Breast epithelium (tissue), 4 donors: ENCODE data around the gene ANKRD53. TPM values are rescaled to one million over a fixed set of nuclear protein-coding genes. Genes with fewer than 3 reads are reported as not detected.
"Not testable (repeated sequence)": the region's sequence is repeated elsewhere in the genome, so short reads cannot be mapped to it uniquely, and the experiment has no call there.

Experiments used
- DNase-seq, 2 donors: peaks; one replicate each; pipeline ENCODE4 v3.0.0-alpha.2; 2019; ENCODE audit warnings: low spot score in 2 of 2
- H3K27ac ChIP-seq, 2 donors: fragments of 200-600 bp; sonication (generic) in 1 of 2; one replicate each; pipeline ENCODE4 v1.5.1; 2016 to 2019; ENCODE audit warnings: mild to moderate bottlenecking in 1 of 2
- H3K27me3 ChIP-seq, 2 donors: fragments of 200-600 bp; sonication (generic) in 1 of 2; one replicate each; pipeline versions ENCODE4 v1.5.1 to v1.6.0; 2017 to 2019; ENCODE audit warnings: control low read depth in 1 of 2, mild to moderate bottlenecking in 1 of 2
- H3K36me3 ChIP-seq: fragments of 200-600 bp; one replicate; pipeline ENCODE4 v1.5.1; 2019
- H3K4me1 ChIP-seq, 2 donors: fragments of 200-600 bp; sonication (generic); one replicate each; pipeline ENCODE4 v1.5.1; 2016 to 2019; ENCODE audit warnings: control low read depth in 1 of 2
- H3K4me3 ChIP-seq, 3 donors: fragments of 200-600 bp; sonication (generic); 1 replicate in 2 of 3; 2 replicates in 1 of 3; pipeline ENCODE4 v1.5.1; 2016 to 2019; ENCODE audit warnings: mild to moderate bottlenecking in 3 of 3, moderate library complexity in 2 of 3
- H3K9me3 ChIP-seq, 2 donors: fragments of 200-600 bp; sonication (generic) in 1 of 2; one replicate each; pipeline ENCODE4 v1.5.1; 2016 to 2019; ENCODE audit warnings: control low read depth in 1 of 2
- POLR2A ChIP-seq: fragments of 450-650 bp; IDR thresholded peaks from one replicate; pipeline ENCODE4 v1.6.1; 2016; ENCODE audit warnings: antibody characterized with exemption, mild to moderate bottlenecking, moderate library complexity
- POLR2AphosphoS5 ChIP-seq, 3 donors: sonication (generic); formaldehyde crosslinking; IDR thresholded peaks; one replicate each; pipeline ENCODE4 v1.6.1; 2017; ENCODE audit warnings: antibody characterized with exemption in 3 of 3
- intact Hi-C: fragments of 100-400 bp; cut with DNase I; formaldehyde crosslinking; loops from one replicate; pipeline ENCODE4 v1.15.1; 2023; ENCODE audit warnings: low total_unique reads
- total RNA-seq, 3 donors: library from RNA; depleted of rRNA; stranded (reverse); fragments of >200 nt; gene quantifications; one replicate each; pipeline ENCODE4 v1.1.0, GENCODE V29; 2016
- TF ChIP-seq, protein P1 (sequence below), 3 donors: fragments of 450-650 bp; IDR thresholded peaks; one replicate each; pipeline ENCODE4 v1.5.1; 2016 to 2017; ENCODE audit warnings: antibody characterized with exemption in 3 of 3, mild to moderate bottlenecking in 3 of 3, moderate library complexity in 3 of 3

Gene ANKRD53
- total RNA-seq, 3 donors from 2014 or later: 2.8 to 4.9 (median 3.2) TPM

DNA sequence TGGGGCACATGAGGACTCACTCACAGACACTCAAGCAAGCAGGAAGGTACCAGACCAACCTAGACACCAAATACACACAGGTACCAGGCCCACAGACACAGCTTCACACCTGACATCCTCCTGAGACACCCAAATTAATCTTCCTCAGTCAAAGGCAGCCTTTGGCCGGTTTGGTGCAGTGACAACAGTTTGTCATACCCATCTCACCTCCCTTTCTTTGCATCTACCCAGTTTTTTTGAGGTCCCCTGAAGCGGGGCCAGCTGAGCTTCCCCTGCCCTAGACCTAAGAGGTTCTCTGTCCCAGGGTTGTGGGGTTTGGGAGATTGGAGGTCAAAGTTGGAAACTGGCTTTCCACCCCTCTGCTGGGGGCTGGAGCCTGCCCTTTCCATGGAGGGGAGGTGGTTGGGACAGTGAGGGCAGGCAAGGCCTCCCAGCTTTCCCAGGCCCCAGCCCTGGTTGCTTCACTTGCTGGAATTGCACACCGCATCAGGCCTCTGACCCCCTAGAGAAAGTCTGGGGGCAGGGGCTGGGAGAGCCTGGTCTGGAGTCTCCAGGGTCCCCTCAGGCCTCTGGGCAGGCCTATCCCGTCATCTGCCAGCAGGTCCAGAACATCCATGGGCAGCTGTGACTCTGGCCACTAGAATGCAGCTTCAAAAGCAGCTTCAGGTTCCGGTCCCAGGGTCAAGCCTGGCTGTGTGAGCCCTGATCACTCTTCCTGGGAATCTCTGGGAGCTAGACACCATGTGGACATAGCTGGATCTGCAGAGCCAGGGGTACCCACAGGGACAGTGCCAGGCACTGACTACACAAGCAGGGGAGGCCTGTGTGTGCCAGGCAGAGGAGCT lies 28.7 kb downstream of the ANKRD53 start:
- peaks cover 0 to 3% of the 10 kb centered on the region in 2 donors for H3K27me3 ChIP-seq
- H3K36me3 ChIP-seq: no peaks in the 10 kb centered on the region
- intact Hi-C loops: no loop called here
- H3K4me3 ChIP-seq: no peak overlapping the region
- TF ChIP-seq, protein P1, sequence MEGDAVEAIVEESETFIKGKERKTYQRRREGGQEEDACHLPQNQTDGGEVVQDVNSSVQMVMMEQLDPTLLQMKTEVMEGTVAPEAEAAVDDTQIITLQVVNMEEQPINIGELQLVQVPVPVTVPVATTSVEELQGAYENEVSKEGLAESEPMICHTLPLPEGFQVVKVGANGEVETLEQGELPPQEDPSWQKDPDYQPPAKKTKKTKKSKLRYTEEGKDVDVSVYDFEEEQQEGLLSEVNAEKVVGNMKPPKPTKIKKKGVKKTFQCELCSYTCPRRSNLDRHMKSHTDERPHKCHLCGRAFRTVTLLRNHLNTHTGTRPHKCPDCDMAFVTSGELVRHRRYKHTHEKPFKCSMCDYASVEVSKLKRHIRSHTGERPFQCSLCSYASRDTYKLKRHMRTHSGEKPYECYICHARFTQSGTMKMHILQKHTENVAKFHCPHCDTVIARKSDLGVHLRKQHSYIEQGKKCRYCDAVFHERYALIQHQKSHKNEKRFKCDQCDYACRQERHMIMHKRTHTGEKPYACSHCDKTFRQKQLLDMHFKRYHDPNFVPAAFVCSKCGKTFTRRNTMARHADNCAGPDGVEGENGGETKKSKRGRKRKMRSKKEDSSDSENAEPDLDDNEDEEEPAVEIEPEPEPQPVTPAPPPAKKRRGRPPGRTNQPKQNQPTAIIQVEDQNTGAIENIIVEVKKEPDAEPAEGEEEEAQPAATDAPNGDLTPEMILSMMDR (IDR thresholded peaks at IDR 0.05): no peak
- TF ChIP-seq POLR2AphosphoS5 (IDR thresholded peaks at IDR 0.05) (no peak), POLR2A (no peak)
- H3K27ac ChIP-seq: no peak overlapping the region
- no peak for DNase-seq
- H3K9me3 ChIP-seq: no peaks in the 10 kb centered on the region
- no peaks in the 10 kb centered on the region for H3K4me1 ChIP-seq

GRCh38 chr2:71008342-71008741 lies 29.9 kb downstream of the ANKRD53 start:
- Histone ChIP-seq H3K4me1 (no peaks in the 10 kb centered on the region), H3K9me3 (no peaks in the 10 kb centered on the region), H3K4me3 (no peak overlapping the region), H3K36me3 (no peaks in the 10 kb centered on the region), H3K27ac (no peak overlapping the region), H3K27me3 (peaks cover 0 to 10% of the 10 kb centered on the region in 2 donors)
- no peak for TF ChIP-seq POLR2AphosphoS5 (IDR thresholded peaks at IDR 0.05)
- no peak for TF ChIP-seq POLR2A
- TF ChIP-seq, protein P1 (IDR thresholded peaks at IDR 0.05): no peak
- intact Hi-C loops: no loop called here
- DNase-seq: no peak

- H3K27me3 ChIP-seq, H3K4me1 ChIP-seq, DNase-seq, H3K9me3 ChIP-seq, intact Hi-C loops, H3K27ac ChIP-seq, H3K4me3 ChIP-seq, H3K36me3 ChIP-seq: not testable (repeated sequence)
These were observed 33.4 kb downstream of the ANKRD53 start for GRCh38 chr2:71011786-71012185.

DNA sequence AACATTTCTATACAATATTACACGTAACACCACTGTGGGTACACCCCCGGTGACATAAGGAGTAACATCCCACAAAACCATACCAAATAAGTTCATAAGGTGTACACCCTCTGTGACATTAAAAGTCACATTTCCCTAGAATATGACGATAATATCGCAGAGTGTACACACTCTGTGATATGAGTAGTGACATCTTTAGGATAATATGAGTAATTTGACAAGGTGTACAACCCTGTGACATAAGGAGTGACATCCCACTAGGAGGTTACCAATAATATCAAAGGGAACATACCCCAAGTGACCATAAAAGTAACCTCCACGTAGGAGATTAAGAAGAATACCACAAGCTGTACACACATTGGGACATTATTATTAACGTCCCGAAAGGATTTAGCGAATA lies 40.2 kb downstream of the ANKRD53 start:
- H3K27ac ChIP-seq: no peak overlapping the region
- no peak for TF ChIP-seq POLR2AphosphoS5 (IDR thresholded peaks at IDR 0.05)
- no peak for TF ChIP-seq POLR2A
- TF ChIP-seq, protein P1 (IDR thresholded peaks at IDR 0.05): no peak
- no peaks in the 10 kb centered on the region for H3K9me3 ChIP-seq
- H3K36me3 ChIP-seq: no peaks in the 10 kb centered on the region
- intact Hi-C loops: no loop called here
- H3K4me1 ChIP-seq: no peaks in the 10 kb centered on the region
- no peak overlapping the region for H3K4me3 ChIP-seq
- H3K27me3 ChIP-seq: no peaks in the 10 kb centered on the region
- no peak for DNase-seq

DNA sequence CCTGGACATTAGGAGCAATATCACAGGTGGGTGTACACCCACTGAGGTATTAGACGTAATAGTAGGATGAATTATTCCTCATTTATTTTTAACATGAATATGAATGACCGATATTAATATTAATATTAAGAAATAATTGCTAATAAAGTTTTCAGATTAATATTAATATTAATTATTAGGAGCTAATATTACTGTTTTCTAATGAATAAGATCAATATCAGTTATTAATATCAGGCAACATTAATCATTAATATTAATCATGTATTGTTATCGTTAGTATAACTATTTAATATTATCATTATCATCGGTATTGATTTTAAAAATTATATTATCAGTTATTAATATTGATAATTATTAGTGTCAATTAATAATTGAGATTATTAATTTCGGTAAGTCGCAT lies 41.6 kb downstream of the ANKRD53 start:
- H3K36me3 ChIP-seq, H3K27ac ChIP-seq, H3K4me1 ChIP-seq, H3K4me3 ChIP-seq, intact Hi-C loops, H3K27me3 ChIP-seq, DNase-seq, H3K9me3 ChIP-seq: not testable (repeated sequence)

DNA sequence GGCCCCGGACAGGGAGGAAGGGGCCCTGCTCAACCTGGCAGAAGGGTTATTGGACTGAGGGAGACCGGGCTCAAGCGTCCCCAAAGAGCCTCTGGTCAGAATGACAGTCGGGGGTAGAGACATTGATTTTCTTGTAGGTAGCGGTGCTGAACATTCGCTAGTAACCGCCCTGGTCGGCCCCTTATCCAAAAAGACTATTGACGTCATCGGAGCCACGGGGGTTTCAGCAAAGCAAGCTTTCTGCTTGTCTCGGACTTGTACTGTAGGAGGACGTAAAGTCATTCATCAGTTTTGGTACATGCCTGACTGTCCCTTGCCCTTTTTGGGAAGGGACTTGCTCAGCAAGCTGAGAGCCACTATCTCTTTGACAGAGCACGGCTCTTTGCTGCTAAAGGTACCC lies 43.0 kb downstream of the ANKRD53 start:
- H3K36me3 ChIP-seq, DNase-seq, H3K27me3 ChIP-seq, H3K9me3 ChIP-seq, H3K4me3 ChIP-seq, intact Hi-C loops, H3K27ac ChIP-seq, H3K4me1 ChIP-seq: not testable (repeated sequence)
